Measurements from ENCODE around the gene CFAP299. TPM values are rescaled to one million over a fixed set of nuclear protein-coding genes. Genes with fewer than 3 reads are reported as not detected.

Gene CFAP299
- total RNA-seq, 2 donors from 2014 or later, result not detected

GRCh38 chr4:80424225-80424581 is 88.7 kb downstream of the CFAP299 start:
- Histone ChIP-seq H3K4me1 (ENCODE audit: control insufficient read depth, insufficient read depth, low read length) (peaks cover 1% of the 10 kb centered on the region), H3K4me3 (ENCODE audit: low read length) (no peak overlapping the region), H3K9me3 (ENCODE audit: control insufficient read depth, low read length) (no peaks in the 10 kb centered on the region), H3K36me3 (ENCODE audit: control insufficient read depth, insufficient read depth, low read length) (no peaks in the 10 kb centered on the region), H3K27ac (ENCODE audit: low read depth, low read length) (no peak overlapping the region), H3K9ac (ENCODE audit: extremely low read depth, low read length, poor library complexity, severe bottlenecking) (no peak overlapping the region), H3K27me3 (ENCODE audit: control insufficient read depth, insufficient read depth, low read length, poor library complexity, severe bottlenecking) (no peaks in the 10 kb centered on the region)
- no peak for TF ChIP-seq CTCF (conservative IDR thresholded peaks at IDR 0.05)
- no peaks in the 10 kb centered on the region for H3K36me3 Mint-ChIP-seq (ENCODE audit: low read depth)
- H3K27ac Mint-ChIP-seq, result no peak overlapping the region
- DNase-seq, result no peak
- H3K9me3 Mint-ChIP-seq, result no peaks in the 10 kb centered on the region
- H3K4me3 Mint-ChIP-seq, result no peak overlapping the region
- H3K27me3 Mint-ChIP-seq (ENCODE audit: insufficient read depth), result no peaks in the 10 kb centered on the region
- 75 to 91% methylated on average over 1 to 2 of the region's 2 CpGs for WGBS, 2 experiments (ENCODE audit: insufficient coverage in 1 of 2, insufficient read length in 1 of 2)
- peaks cover 23% of the 10 kb centered on the region for H3K4me1 Mint-ChIP-seq

DNA sequence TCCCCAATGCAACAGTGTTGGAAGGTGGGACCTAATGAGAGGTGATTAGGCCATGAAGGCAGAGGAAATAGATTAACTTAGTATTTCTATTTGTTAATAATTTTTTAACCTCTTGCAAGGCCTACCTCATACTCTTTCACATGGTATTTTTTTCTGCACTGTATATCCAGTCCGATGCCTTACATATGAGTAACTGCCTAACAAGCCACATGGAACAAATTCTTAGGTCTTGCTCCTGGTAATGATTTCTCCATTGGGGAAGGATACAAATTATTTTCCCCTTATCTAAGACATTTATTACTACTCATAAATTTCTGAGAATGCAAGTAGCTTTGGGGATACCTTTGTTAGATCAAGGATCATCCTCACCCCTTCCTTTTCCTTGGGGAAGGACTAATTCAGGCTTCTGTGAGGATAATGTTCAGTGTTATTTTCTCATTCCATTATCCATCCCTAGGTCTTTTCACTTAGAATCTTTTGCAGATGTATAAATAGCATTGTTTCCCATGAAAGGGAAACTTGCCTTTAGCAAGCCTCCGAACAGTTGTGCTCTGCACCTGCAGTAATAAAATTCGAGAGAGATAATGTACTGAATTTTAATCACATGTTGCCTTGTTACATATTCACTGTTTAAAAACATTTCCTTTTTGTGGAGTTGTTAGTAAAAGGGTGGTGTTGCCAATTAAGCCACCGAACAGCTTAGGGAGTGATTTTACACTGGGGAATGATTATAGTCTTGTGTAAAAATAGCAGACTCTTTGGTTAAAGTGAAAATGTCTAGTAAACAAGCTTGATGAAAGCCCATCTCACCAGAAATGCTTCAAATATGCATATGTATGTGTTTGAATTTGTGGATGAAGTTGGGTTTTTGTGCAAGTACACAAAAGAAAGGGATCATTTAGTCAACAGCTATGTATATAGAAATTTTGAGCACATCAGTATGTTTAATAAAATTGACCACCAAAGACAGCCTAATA is 89.9 kb downstream of the CFAP299 start:
- no peak overlapping the region for H3K27ac Mint-ChIP-seq

More for the DNA sequence above, 89.9 kb downstream of the CFAP299 start:
- Histone ChIP-seq H3K4me3 (ENCODE audit: low read length) (no peak overlapping the region), H3K9ac (ENCODE audit: extremely low read depth, low read length, poor library complexity, severe bottlenecking) (no peak overlapping the region), H3K27me3 (ENCODE audit: control insufficient read depth, insufficient read depth, low read length, poor library complexity, severe bottlenecking) (no peaks in the 10 kb centered on the region), H3K27ac (ENCODE audit: low read depth, low read length) (no peak overlapping the region), H3K36me3 (ENCODE audit: control insufficient read depth, insufficient read depth, low read length) (no peaks in the 10 kb centered on the region), H3K4me1 (ENCODE audit: control insufficient read depth, insufficient read depth, low read length) (no peaks in the 10 kb centered on the region), H3K9me3 (ENCODE audit: control insufficient read depth, low read length) (no peaks in the 10 kb centered on the region)
- no peak for DNase-seq
- WGBS, 2 experiments (ENCODE audit: insufficient coverage in 1 of 2, insufficient read length in 1 of 2), result 0 to 67% methylated on average over 1 to 4 of the region's 4 CpGs
- Mint-ChIP-seq H3K4me3 (no peak overlapping the region), H3K36me3 (ENCODE audit: low read depth) (no peaks in the 10 kb centered on the region), H3K9me3 (no peaks in the 10 kb centered on the region), H3K27me3 (ENCODE audit: insufficient read depth) (no peaks in the 10 kb centered on the region), H3K4me1 (peaks cover 11% of the 10 kb centered on the region)
- no peak for TF ChIP-seq CTCF (conservative IDR thresholded peaks at IDR 0.05)

Measured in endodermal cell (in vitro differentiated cells).